ENCODE data around the gene TRAF3IP3. TPM values are rescaled to one million over a fixed set of nuclear protein-coding genes. Genes with fewer than 3 reads are reported as not detected.
A peak's percentile ranks its signal among the peaks of the same experiment; 100 is the strongest.

The TRAF3IP3 gene
- total RNA-seq, 1 donor from 2014 or later = not detected

- no peak for DNase-seq (ENCODE audit: extremely low read depth, low read depth, low spot score)
Observed at GRCh38 chr1:209737118-209737505, 18.7 kb upstream of the TRAF3IP3 start.

DNA sequence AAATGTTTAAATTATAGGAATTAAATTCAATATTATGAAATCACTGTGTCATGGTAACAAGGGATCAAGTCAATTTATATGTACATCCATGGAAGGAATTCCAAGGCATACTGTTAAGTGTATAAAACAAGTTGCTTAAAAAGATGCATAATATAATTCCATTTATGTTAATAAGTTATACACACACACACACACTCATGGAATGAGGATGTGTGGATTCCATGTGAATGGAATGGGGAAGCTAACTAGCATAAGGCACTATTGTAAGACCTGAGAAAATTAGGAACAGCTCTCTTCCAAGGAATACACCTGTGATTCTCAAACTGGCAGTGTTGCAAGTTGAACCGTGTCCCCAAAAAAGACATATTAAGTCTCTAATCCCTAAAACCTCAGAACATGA is 17.6 kb upstream of the TRAF3IP3 start:
- no peak for DNase-seq (ENCODE audit: extremely low read depth, low read depth, low spot score)

DNA sequence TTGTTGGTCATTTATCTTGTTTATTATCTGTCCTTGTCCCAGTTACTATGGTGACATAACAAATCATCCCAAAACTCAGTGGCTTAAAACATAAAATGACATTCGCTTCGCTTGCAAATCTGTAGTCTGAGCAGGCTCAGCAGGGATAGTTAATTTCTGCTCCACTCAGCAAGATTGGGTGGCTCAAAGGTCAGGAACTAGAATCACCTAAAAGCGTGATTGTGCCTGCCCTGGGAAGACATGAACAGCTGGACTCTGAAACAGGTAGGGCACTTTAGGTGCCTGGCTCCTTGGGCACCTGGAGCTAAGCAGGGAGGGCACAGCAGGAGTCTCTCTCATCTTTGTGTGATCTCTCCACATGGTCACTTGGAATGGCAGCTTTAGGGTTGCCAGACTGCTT is 14.7 kb upstream of the TRAF3IP3 start:
- no peak for DNase-seq (ENCODE audit: extremely low read depth, low read depth, low spot score)

- no peak for DNase-seq (ENCODE audit: extremely low read depth, low read depth, low spot score)
Observed at GRCh38 chr1:209741889-209742288, 14.0 kb upstream of the TRAF3IP3 start.

DNA sequence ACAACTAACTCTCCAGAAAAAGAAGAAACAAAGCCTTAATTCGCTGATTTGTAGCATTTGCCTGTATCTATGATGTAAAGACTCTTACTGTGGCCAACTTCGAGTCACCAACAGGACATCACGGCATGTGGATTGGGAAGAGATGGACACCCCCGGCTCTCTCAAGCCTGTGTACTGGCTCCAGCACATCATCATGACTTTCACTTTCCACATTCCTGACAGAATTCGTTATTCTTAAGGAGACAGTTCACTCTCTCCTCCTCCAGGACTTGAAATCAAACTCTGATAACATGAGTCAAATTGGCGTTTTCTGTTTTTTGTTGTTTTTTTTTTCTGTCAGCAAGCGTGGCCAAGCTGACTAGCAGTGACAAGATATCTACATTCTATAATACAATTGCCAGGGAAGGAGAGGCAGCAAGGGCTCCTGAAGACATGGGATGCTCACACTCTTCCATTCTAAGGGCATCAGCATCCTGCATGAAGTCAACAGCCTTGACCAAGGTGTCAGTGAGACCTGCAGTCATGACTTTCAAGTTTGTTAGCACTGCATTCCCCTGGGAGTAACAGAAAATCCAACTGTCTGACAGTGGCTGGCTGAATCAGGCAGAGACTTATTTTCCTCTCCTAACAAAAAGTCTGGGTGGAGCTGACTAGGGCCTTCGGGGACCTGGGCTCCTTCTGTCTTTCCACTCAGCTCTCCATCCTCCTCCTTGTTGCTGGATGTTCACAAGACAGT is 13.3 kb upstream of the TRAF3IP3 start:
- no peak for DNase-seq (ENCODE audit: extremely low read depth, low read depth, low spot score)

- no peak for DNase-seq (ENCODE audit: extremely low read depth, low read depth, low spot score)
Observed at GRCh38 chr1:209743145-209743482, 12.7 kb upstream of the TRAF3IP3 start.

DNA sequence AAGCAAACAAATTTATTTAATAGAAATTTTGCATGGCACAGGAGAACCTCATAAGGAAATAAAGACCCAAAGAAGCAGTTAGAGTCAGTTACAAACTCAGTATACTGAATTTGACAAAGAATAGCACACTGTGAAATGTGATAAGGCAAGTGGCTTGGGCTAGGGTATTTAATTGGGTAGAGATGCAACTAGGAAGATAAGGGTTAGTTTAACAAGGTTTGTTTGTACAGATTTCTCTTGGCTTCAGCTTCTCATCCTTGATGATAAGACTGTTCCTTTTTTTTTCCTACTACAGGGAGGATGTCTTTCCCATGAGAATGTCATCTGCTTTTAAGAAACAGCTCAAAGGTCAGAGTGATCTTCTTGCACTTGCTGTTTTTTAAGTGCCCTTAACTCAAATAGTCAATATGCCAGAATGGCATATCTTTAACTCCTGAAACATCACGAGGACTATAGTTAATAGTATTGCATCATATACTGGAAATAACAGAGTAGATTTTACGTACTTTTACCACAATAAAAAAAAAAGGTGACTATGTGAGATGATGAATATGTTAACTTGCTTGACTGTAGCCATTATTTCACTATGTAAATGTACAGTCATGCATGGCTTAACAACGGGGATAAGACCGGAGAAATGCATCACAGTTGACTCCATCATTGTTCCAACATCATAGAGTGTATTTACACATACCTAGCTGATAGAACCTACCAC is 9.2 kb upstream of the TRAF3IP3 start:
- no peak for DNase-seq (ENCODE audit: extremely low read depth, low read depth, low spot score)

DNA sequence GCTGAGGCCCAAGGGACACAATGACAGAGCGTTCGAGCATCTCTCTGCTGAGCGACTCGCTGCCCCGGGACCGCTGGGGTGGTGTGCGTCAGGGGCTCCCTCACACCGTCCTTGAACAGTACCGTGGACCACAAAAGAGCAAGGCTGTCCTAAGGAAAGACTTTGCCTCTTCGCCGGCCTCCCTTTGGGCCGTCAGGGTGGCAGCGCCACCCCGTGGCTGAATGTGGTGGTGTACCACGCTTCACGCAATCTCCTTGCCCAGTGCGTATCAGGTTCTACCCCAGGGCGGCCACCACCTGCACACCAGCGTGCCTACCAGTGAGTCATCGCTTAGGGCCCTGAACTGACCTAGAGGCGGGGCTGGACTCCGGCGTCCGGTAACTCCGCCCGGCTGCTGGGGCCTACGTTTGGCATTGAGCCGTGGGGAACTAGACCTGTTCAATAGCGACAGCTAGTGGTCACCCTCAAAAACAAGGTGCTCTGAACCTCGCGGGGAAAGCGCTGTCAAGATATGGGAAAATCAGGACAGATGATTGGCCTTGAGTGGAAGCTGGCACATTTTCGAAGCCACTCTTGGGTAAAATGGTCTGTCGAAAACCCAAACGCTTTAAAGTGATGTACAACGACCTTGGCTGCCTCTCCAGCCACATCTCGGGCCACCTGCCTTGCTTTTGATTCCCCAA is 8.1 kb upstream of the TRAF3IP3 start:
- DNase-seq (ENCODE audit: extremely low read depth, low read depth, low spot score) = peak; percentile 72

DNA sequence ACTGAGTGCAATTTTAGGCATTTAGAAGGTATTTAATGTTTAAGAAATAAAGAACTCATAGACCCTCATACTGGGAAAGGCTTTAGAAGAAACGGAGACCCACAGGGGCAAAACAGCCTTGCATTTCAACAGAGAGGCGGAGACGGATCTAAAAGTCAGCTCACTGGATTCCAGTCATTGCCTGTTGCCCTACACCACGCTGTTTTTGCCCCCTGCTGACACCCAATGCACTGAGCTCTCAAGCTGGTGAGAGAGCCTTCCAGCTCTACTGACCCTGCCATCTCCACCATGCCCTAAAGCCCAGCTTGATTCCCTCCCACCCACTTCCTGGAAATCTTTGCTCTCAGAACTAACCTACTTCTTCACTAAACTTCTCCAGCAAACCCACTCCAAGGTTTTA is 7.2 kb upstream of the TRAF3IP3 start:
- DNase-seq (ENCODE audit: extremely low read depth, low read depth, low spot score) = no peak

DNA sequence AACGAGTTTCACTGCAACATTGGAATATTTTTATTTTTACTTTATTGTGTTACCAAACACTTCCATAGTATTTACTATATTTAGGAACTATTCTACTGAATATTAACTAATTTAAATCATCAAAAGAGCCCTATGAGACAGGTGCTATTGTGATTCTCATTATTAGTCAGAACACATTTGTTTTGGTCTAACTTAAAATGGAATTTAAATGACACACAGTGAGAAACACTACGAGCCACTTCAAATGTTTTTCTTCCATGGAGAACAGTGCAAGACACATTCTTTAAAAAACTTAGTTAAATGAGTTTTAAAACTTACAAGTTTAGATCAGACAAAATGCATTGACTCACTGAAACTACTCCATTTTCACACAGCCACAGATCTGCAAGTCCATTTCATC is 6.6 kb upstream of the TRAF3IP3 start:
- DNase-seq (ENCODE audit: extremely low read depth, low read depth, low spot score) = no peak

DNA sequence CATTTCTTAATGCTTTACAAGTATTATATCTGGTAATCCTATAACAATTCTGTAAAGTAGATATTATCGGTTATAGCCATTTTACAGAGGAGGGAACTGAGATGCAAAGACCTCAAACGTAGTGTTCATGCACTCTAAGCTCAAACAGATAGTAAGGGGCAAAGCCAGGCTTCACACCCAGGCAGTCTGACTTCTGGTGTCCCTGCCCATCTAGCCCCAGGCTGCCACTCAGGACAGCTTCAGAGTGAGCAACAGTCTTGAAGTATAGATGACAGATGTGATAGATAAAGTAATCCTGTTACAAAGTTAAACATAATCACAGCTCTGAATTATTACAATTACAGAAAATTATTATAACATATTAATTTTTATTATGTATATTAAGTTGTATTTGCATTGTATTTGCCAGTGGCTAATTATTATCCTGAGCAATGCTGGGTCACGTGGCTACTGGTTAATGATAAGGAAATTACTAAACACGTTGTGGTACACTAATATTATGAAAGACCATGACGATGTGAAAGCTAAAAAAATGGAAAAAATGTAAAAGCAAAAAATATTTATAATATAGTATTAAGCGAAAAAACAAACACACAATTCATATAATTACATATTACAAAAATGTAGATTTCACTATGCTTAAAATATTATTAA is 6.1 kb upstream of the TRAF3IP3 start:
- no peak for DNase-seq (ENCODE audit: extremely low read depth, low read depth, low spot score)

DNA sequence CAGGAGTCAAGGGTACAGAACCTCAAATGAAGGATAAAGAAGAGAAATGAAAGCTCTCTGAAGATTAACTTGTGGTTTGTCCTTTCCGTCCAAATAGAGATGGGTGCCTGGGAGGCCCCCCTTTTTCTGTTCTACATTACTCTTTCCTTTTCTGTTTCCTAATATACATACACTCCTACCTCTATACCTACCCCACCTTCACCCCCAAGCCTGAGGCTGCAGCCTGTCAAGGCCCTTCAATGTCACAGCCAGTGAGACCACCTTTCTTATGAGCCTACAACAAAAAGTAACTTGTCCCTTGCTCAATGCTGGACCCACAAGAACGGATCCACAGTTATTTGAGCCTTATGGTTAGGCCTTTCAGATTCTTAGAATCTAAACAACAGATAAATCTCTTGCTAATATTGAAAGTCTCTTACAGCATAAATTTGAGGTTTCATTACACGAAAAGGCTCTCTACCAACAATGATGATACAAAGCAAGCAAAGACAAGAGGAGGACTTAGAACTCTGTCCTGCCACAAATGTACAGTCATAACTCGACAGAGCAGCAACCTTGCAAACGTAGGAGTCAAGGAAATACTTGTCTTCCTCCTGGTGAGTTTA is 4.1 kb upstream of the TRAF3IP3 start:
- no peak for DNase-seq (ENCODE audit: extremely low read depth, low read depth, low spot score)

DNA sequence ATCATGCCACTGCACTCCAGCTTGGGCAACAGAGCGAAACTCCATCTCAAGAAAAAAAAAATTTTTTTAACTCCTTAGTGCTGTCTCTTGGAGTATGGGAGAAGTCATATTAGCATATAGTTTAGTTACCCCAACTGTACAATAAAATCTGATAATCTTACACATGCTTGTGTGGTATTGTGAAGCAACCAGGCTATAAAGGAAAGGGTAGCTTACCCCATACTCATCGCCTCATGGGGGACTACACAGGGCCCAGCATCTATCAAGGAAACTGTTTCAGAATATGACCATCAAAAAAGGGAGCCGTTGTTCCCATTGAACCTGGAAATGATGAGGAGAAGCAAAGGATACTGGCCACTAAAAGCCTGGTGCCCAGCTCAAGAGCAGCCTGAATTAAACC is 3.0 kb upstream of the TRAF3IP3 start:
- no peak for DNase-seq (ENCODE audit: extremely low read depth, low read depth, low spot score)

GRCh38 chr1:209755256-209755655 is 597 bp upstream of the TRAF3IP3 start:
- DNase-seq (ENCODE audit: extremely low read depth, low read depth, low spot score) = no peak

DNA sequence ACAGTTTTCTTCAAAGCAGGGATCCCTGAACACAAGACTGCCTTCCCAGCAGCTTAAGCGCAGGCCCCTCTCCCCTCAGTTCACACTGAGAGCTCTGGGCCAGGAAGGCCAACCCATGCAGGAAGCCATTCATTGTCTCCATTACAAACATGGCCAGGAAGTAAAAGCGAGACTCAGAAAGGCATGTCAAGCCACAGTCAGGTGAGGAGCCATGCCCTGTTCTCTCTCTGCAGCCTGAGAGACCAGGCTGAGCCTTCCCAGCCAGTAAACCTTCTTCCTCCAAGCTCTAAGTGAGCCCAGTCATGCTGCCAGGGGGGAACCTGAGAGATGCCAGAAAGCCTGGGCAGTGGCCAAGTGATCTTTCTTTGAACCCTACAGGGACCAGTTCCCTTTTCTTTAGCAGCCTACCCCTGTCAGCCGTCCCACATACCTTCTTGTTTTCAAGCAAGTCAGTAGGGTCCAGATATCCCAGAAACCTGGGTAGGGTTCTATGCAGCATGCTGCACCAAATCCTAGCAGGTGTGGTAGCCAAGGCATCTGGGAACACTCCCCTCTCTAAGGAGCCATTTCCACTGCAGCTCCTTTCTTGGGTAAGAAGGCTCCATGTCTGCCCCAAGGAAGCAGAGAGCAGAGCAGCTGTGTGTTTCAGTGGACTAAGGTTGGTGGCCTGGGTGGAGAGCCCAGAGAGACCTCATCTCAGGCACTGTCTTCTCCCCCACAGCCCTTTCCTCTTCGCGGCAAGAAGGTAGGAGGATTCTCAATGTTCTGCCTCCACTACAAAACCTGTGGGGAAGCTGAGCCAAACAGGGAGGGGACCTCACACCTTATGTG is 977 bp downstream of the TRAF3IP3 start:
- no peak for DNase-seq (ENCODE audit: extremely low read depth, low read depth, low spot score)

DNA sequence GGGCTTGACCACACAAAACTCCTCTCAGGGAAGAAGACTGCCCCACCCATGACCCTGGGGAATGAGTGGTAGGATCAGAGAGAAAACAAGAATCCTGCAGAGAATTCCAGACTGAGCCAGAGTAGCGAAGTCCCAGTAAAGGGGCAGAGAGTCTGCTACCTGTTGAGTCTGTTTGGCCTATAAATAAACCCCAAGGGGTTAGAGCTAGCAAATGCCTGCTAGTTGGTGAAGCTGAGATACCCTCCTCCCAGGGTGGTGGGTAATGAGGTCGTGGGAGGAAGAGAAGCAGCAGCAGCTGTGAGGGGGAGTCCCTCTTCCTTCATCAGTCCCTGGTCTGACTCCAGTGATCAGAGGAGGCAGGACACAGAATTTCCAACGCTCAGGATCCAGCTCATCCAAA is 2.5 kb downstream of the TRAF3IP3 start:
- no peak for DNase-seq (ENCODE audit: extremely low read depth, low read depth, low spot score)

DNA sequence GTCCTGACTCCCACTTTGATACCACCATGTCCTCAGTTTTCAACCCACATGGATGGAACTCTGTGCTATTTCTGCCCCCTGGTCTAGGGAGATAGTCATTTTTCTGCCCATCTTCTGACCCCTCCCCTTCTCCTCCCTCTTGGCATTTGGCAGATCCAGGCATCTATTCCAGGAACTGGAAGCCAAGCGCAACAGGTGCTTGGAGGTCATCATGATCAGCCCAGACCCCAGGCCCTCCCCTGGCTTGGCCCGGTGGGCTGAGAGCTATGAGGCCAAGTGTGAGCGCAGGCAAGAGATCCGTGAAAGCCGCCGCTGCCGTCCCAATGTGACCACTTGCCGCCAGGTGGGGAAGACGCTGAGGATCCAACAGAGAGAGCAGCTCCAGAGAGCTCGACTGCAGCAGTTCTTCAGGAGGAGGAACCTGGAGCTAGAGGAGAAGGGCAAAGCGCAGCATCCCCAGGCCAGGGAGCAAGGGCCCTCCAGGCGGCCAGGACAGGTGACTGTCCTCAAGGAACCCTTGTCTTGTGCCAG is 4.0 kb downstream of the TRAF3IP3 start:
- no peak for DNase-seq (ENCODE audit: extremely low read depth, low read depth, low spot score)

DNA sequence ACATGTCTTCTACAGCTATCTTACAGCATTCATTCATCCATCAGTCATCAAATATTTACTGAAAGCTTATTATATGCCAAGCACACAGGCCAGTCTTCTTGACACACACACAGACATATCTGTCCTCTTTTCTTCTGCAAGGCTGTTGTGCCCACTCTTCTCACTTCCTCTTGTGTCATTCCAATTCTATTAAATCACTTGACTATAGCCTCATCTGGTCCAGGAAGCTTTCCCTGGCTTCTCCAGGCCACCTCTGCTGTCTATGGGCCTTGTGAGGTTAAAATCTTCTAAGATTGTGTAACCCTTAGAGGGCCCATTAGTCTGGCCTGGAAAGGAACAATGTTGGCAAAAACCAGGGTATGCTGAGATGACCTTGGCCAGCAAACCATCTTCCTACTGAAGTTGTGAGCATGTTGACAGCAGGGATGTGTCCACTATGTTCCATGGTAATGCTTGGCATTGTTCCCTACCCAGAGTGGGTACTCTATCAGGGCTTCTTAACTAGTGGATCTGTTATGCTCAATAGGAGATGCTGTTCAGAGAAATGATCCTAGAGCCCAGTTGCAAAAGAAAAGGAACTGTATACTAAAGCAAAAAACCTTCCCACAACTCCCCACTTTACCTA is 5.3 kb downstream of the TRAF3IP3 start:
- DNase-seq (ENCODE audit: extremely low read depth, low read depth, low spot score) = no peak

DNA sequence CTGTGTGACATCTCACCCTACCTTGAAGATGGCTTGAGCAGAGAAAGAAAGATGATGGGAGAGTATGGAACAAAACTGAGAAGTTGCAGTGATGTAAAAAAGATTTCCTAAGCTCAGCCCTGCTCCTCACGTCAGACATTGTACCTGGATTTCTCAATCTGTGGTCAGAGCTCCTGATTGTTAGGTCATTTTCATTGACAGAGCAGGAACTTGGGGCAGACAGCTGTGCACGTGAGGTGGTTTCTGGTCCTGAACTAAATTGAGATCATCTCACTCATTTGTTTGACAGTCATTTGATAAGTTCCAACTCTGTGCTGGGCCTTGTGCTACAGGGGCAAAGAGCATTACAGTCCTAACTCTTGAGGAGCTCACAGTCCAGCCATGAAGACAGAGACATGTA is 10.2 kb downstream of the TRAF3IP3 start:
- no peak for DNase-seq (ENCODE audit: extremely low read depth, low read depth, low spot score)

DNA sequence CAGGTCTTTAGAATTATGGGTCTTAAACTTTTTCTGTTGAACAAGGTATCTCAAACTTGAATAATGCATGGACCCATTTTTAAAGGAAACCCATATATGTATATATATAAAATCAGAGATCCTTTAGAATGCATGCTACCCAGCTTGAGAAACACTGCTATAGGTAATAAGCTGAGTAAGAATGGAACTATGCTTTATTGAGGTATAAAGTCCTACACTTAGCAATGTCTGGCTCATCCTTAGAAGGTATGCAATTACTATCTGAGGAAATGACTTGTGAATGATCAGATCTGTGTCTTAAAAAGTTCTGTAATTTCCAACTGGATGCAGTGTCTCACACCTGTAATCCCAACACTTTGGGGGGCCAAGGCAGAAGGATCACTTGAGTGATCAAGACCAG is 11.2 kb downstream of the TRAF3IP3 start:
- DNase-seq (ENCODE audit: extremely low read depth, low read depth, low spot score) = no peak

Data from glomerular endothelial cell (primary cell).